Adipose tissue (tissue), 3 donors: Measurements from ENCODE around the gene KPNA4. TPM values are rescaled to one million over a fixed set of nuclear protein-coding genes. Genes with fewer than 3 reads are reported as not detected.
"Not testable (repeated sequence)": the region's sequence is repeated elsewhere in the genome, so short reads cannot be mapped to it uniquely, and the experiment has no call there.

ENCODE experiments used
- H3K27ac ChIP-seq: one replicate; pipeline ENCODE4 v1.5.1; 2013; ENCODE audit warnings: low read depth, low read length
- WGBS, 3 donors: extraction: QIAGEN DNeasy Blood & Tissue Kit; methylation state at CpG; one replicate each; pipeline ENCODE4 v1.1.7; 2013; 5-methylcytosine and 5-hydroxymethylcytosine counted together
- polyA plus RNA-seq, 3 donors: library from polyadenylated mRNA; stranded (reverse); fragments of 200-250 nt; gene quantifications; one replicate each; pipeline ENCODE4 v1.2.3, GENCODE V29; 2013
- donor health status: healthy with polysubstance abuse.
- donor health status: Bipolar disorder and iron deficiency.
- donor health status: healthy.

The KPNA4 gene, protein sequence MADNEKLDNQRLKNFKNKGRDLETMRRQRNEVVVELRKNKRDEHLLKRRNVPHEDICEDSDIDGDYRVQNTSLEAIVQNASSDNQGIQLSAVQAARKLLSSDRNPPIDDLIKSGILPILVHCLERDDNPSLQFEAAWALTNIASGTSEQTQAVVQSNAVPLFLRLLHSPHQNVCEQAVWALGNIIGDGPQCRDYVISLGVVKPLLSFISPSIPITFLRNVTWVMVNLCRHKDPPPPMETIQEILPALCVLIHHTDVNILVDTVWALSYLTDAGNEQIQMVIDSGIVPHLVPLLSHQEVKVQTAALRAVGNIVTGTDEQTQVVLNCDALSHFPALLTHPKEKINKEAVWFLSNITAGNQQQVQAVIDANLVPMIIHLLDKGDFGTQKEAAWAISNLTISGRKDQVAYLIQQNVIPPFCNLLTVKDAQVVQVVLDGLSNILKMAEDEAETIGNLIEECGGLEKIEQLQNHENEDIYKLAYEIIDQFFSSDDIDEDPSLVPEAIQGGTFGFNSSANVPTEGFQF
- 10 to 100 TPM in 2 of 3 donors, 1 to 10 TPM in 1; 5.9 to 15.3 (median 15.1) TPM for polyA plus RNA-seq

DNA sequence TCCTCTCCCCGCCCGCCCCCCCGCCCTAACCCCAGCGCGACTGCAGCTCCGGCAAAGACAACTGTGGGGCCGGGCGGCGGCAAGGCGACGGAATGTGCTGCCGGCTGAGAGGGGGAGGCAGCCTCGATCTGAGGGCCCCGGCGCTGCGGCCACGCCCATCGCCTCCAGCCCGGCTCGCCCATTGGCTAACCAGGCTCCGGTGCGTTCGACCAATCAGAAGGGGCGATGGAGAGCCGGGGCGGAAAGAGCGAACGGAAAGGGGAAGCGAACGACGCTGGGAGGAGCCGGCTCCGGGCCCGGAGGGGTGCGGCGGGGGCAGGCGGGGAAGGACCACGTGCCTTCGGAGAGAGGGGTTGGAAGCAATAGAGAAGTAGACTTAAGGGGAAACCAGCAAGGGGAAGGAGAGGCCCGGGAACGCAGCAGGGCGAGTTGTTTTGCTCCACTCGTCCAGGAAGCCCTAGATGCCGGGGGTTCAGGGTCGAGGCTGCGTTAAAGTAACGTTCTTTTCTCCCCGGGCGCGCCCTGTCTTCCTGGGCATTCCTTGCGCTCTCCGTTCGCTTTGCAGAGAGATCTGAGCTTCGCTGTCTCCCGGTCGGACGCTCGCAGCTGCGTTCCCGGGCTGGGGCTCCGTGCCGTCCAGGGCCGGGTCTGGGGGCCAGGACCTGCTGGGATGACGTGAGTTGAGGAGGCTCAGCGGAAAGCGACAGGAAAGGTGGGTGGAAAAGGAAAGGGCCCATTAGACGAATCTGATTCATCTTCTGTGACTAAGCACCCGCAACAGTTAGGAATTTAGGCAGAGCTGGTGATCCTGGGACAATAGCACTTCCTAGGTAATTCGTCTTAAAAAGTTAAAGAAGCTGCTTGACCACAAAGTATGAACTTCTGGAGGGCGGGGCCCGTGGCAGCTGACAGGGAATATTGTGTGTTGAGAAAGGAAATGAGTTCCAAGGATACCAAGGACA is at the start of gene KPNA4:
Gene KPNA4, minus strand, starts transcription at position 130 of the 962 bp plus-strand sequence. CDS start 289 bp downstream, outside the sequence.
- peak within 1 kb of the TSS; percentile 89 for H3K27ac ChIP-seq
- 0% methylated on average over 57 to 70 of the region's 71 CpGs for WGBS, 3 donors

- 92 to 98% (median 96%) methylated on average over 1 of the region's 1 CpG for WGBS, 3 donors
- H3K27ac ChIP-seq: no peak overlapping the region
These were observed 48.3 kb upstream of the KPNA4 start for GRCh38 chr3:160613661-160614060.

- no peak overlapping the region for H3K27ac ChIP-seq
- 62 to 82% (median 67%) methylated on average over 3 of the region's 3 CpGs for WGBS, 3 donors
These were observed 47.2 kb upstream of the KPNA4 start for GRCh38 chr3:160612386-160613075.

GRCh38 chr3:160611141-160611540 is 45.8 kb upstream of the KPNA4 start:
- 75 to 87% (median 80%) methylated on average over 3 of the region's 3 CpGs for WGBS, 3 donors
- H3K27ac ChIP-seq: no peak overlapping the region

- H3K27ac ChIP-seq: no peak overlapping the region
- WGBS, 3 donors: 47 to 60% (median 57%) methylated on average over 2 of the region's 2 CpGs
These were observed 43.5 kb upstream of the KPNA4 start for GRCh38 chr3:160608870-160609269.

DNA sequence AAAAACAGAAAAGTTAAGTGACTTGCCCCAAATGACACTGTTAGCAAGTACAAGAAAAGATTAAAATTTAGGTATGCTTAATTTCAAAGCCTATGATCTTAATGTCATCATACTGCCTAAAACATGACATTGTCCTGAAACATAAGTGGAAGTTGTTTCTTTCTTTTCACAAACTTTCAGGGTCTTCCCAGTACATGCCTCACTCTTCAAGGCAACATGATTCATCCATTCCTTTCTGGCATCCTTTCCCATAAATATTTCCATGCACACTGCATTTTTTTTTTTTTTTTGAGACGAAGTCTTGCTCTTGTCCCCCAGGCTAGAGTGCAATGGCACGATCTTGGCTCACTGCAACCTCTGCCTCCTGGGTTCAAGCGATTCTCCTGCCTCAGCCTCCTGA is 42.5 kb upstream of the KPNA4 start:
- WGBS, 3 donors: 59 to 87% (median 77%) methylated on average over 3 of the region's 3 CpGs
- no peak overlapping the region for H3K27ac ChIP-seq

DNA sequence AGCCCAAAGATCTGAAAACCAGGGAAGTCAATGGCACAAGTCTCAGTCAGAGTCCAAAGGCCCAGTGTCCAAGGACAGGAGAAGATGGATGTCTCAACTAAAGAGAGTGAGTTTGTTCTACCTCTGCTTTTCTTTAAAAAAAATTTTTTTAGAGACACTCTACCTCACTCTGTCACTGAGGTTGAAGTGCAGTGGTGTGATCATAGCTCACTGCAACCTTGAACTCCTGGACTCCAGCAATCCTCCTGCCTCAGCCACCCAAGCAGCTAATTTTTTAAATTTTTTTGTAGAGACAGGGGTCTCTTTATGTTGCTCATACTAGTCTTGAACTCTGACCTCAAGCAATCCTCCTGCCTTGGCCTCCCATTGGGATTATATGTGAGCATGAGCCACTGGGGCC is 39.9 kb upstream of the KPNA4 start:
- H3K27ac ChIP-seq: no peak overlapping the region

- 81 to 89% (median 82%) methylated on average over 3 of the region's 3 CpGs for WGBS, 3 donors
- H3K27ac ChIP-seq: not testable (repeated sequence)
These were observed 38.5 kb upstream of the KPNA4 start for GRCh38 chr3:160603845-160604244.

GRCh38 chr3:160602259-160602658 is 36.9 kb upstream of the KPNA4 start:
- no peak overlapping the region for H3K27ac ChIP-seq

DNA sequence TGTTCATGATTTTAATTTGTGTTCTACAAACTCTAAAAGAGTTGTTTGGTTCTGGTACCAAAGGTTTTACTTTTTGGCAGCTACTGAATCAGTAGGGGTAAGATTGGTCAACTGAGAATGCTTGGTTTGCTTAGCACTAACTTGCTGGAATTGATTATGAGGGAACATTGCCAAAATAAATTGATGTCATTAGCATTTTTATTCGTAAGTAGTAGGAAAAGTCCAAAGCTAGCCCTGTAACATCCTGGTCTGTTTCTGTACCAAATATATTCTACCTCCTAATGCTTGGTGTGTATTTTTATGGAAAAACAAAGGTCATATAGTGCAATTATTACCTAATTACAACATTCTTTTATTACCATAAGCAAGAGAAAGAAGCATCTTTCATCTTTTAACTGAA is 35.9 kb upstream of the KPNA4 start:
- WGBS, 3 donors: 25 to 67% (median 59%) methylated on average over 1 of the region's 1 CpG
- H3K27ac ChIP-seq: no peak overlapping the region

DNA sequence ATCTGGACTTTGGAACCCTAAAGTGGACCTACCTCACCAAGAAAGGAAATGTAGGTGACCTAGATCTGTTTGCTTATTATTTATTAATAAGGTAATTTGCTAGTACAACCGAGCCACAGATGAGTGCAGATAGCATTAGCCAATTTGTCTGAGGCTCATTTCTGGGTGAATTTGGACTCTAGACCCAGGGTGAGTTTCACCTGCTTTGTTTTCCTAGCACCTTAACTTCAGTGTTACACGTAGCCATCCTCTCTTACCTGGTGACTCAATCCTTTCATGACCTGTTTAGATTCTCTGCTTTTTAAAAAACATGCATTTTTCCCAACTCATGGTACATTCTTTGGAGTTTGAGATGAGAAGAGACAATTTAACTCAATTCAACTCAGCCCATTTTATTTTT is 33.5 kb upstream of the KPNA4 start:
- WGBS, 3 donors: 57 to 80% (median 74%) methylated on average over 2 of the region's 2 CpGs
- no peak overlapping the region for H3K27ac ChIP-seq

DNA sequence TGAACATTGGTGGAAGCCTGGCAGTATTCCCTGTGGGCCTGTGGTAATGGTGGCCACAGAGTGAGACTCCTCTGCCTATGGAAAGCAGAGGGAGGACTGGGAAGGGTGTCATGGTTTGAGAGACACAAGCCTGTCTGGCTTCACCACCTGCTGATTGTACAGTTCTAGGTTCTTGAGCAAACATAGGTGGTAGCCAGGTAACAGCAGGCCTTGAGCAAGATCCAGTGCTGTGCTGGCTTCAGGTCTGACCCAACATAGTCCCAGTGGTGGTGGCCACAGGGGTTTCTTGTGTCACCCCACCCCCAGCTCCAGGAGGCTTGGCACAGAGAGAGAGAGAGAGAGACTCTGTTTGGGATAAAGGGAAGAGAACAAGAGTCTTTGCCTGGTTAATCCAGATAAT is 22.7 kb upstream of the KPNA4 start:
- no peak overlapping the region for H3K27ac ChIP-seq

DNA sequence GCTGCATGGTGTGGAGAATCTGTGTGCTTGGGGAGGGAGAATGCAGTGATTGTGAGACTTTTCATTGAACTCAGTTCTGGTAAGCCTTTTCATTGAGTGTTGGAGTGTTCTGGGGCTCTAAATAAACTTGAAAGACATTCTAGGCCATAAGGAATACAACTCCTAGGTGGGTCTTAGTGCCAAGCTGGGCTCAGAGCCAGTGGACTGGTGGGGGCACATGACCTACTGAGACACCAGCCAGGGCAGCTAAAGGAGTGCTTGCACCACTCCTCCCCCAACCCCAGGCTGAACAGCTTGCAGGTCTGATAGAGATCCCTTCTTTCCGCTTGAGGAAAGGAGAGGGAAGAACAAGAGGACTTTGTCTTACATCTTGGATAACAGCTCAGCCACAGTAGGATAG is 21.7 kb upstream of the KPNA4 start:
- 90 to 100% (median 94%) methylated on average over 1 of the region's 1 CpG for WGBS, 3 donors
- H3K27ac ChIP-seq: no peak overlapping the region

- 72 to 92% (median 75%) methylated on average over 3 of the region's 3 CpGs for WGBS, 3 donors
- H3K27ac ChIP-seq: no peak overlapping the region
These were observed 21.3 kb upstream of the KPNA4 start for GRCh38 chr3:160586679-160587078.

DNA sequence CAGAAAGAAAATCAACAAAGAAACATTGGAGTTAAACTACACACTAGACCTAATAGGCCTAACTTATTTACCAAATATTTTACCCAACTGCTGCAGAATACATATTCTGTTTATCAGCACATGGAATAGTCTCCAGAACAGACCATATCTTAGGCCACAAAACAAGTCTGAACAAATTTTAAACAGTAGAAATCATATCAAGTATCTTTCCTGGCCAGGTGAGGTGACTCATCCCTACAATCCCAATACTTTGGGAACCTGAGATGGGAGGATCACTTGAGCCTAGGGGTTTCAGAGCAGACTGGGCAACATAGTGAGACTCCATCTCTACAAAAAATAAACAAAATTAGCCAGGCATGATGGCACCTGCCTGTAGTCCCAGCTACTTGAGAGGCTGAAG is 18.1 kb upstream of the KPNA4 start:
- H3K27ac ChIP-seq: no peak overlapping the region

DNA sequence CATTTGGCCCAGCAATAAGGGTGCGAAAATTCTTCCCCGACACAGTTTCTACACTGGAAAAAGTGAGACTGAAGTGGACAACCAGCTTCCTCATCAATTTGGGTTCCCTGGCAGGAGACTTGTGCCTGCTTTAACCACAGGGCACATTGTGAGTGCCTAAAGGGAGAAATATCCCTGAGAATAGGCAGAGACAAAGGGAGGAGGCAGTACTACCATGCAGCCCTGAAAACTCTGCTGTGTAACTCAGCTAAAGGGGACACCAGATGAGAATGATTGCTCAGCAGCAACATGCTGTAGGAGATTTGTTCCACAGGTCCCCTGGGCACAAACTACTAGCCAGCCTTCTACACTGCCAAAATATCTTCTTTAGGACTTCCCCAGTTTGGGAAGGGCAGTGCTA is 15.6 kb upstream of the KPNA4 start:
- no peak overlapping the region for H3K27ac ChIP-seq
- WGBS, 3 donors: 96 to 98% (median 98%) methylated on average over 2 of the region's 2 CpGs

DNA sequence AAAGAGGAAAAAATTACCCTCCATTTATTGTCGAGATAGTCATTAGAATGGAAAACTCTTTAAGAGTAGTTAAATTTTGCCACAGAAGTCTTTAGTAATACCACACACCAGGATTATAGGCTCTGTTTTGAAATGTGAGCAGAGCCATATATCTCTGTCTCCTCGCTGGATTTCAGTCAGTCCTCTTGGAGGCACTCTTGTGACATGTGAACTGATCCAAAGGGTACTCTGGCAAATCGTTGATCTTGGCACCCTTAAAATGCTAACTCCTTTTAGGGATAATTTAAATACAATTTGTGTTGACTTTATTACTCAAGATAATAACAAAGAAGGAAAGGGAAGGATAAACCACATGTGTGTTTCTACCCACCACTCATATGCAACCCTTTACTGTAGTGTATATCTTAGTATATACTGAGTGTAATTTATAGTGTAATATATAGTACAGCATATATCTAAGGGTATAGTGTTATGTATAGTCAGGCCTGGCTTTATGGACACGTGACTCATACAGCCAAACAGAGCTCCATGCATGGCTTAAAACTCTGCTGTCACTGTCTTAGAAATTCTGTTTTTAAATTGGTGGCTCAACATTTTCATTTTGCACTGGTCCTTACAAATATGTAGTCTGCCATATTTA is 12.3 kb upstream of the KPNA4 start:
- H3K27ac ChIP-seq: no peak overlapping the region

DNA sequence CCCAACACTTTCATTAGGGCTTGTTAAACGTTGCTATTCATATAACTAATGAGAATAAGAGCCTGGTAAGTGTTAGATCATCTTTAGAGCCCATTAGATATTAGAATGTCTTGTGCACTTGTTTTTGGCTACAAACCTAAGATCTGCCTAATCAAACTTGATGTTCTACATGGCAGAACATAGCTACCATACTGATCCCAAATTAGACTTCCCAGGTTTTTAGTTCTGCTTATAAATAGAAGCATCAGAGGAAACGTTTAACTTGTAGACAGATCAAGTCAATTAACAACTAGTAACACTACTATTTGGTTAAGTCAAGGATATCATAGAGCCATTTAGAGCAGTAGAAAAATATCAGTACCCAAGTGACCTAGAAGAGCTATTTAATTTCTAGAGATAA is 11.7 kb upstream of the KPNA4 start:
- 33 to 59% (median 56%) methylated on average over 2 of the region's 2 CpGs for WGBS, 3 donors
- no peak overlapping the region for H3K27ac ChIP-seq

More for the DNA sequence above, 12.3 kb upstream of the KPNA4 start:
- 31 to 69% (median 50%) methylated on average over 4 of the region's 4 CpGs for WGBS, 3 donors
